H1 (cell line): ENCODE measurements around the gene FLOT1. TPM values are rescaled to one million over a fixed set of nuclear protein-coding genes. Genes with fewer than 3 reads are reported as not detected.

Experiments
- BACH1 ChIP-seq: IDR thresholded peaks from 2 replicates; pipeline ENCODE4 v1.6.1; 2012; ENCODE audit warnings: low read length, improper control_type of control experiment
- CEBPB ChIP-seq: IDR thresholded peaks from 2 replicates; pipeline ENCODE4 v1.6.1; 2012; ENCODE audit warnings: low read depth, low read length
- CREB1 ChIP-seq: IDR thresholded peaks from 2 replicates; pipeline ENCODE4 v1.6.1; 2012; ENCODE audit warnings: inconsistent platforms
- EGR1 ChIP-seq: IDR thresholded peaks from 2 replicates; pipeline ENCODE4 v1.6.1; 2011; ENCODE audit warnings: low read depth, low read length, borderline replicate concordance
- EZH2 ChIP-seq: fragments of 200-600 bp; sonication (generic); IDR thresholded peaks from 2 replicates; pipeline ENCODE4 v1.7.1; 2012; ENCODE audit warnings: low read depth, mild to moderate bottlenecking, moderate library complexity, low read length, inconsistent platforms; ENCODE audit not compliant: severe bottlenecking
- GABPA ChIP-seq: IDR thresholded peaks from 2 replicates; pipeline ENCODE4 v1.6.1; 2011; ENCODE audit warnings: mild to moderate bottlenecking, low read length, moderate library complexity, borderline replicate concordance; ENCODE audit not compliant: insufficient read depth
- HDAC2 ChIP-seq, 2 experiments: fragments of 300-600 bp in 1 of 2; sonication (generic) in 1 of 2; IDR thresholded peaks; 2 replicates each; pipeline ENCODE4 v1.6.1; 2011 to 2012; ENCODE audit warnings: low read depth in 2 of 2, low read length in 2 of 2, mild to moderate bottlenecking in 2 of 2, moderate library complexity in 2 of 2, borderline replicate concordance in 1 of 2, inconsistent platforms in 1 of 2
- KDM4A ChIP-seq: IDR thresholded peaks from one replicate; pipeline ENCODE4 v1.7.1; 2012; ENCODE audit warnings: low read depth, mild to moderate bottlenecking, moderate library complexity, low read length, inconsistent platforms; ENCODE audit not compliant: severe bottlenecking
- PHF8 ChIP-seq: fragments of 200-600 bp; sonication (generic); conservative IDR thresholded peaks from 2 replicates; pipeline ENCODE4 v1.7.1; 2012; ENCODE audit warnings: low read depth, mild to moderate bottlenecking, inconsistent platforms, low read length, moderate library complexity
- POLR2A ChIP-seq, 2 experiments: IDR thresholded peaks; 1 replicate in 1 of 2; 2 replicates in 1 of 2; pipeline ENCODE4 v1.6.1; 2011; ENCODE audit warnings: low read depth in 2 of 2, low read length in 2 of 2, mild to moderate bottlenecking in 2 of 2; ENCODE audit errors: control extremely low read depth in 1 of 2
- POLR2AphosphoS5 ChIP-seq: IDR thresholded peaks from 2 replicates; pipeline ENCODE4 v1.6.1; 2011; ENCODE audit warnings: low read depth, low read length
- POU5F1 ChIP-seq: IDR thresholded peaks from 2 replicates; pipeline ENCODE4 v1.6.1; 2011; ENCODE audit warnings: low read depth, mild to moderate bottlenecking, low read length, moderate library complexity
- RAD21 ChIP-seq, 2 experiments: IDR thresholded peaks in 1 of 2; conservative IDR thresholded peaks in 1 of 2; 2 replicates each; pipeline ENCODE4 v1.6.1; 2011; ENCODE audit warnings: low read depth in 2 of 2, low read length in 2 of 2, improper control_type of control experiment in 1 of 2, inconsistent platforms in 1 of 2, mild to moderate bottlenecking in 1 of 2, moderate library complexity in 1 of 2
- SIRT6 ChIP-seq: IDR thresholded peaks from one replicate; pipeline ENCODE4 v1.7.1; 2012; ENCODE audit warnings: low read length, inconsistent platforms
- SP2 ChIP-seq: IDR thresholded peaks from 2 replicates; pipeline ENCODE4 v1.6.1; 2012; ENCODE audit warnings: mild to moderate bottlenecking, low read length, inconsistent platforms
- TAF1 ChIP-seq: IDR thresholded peaks from 2 replicates; pipeline ENCODE4 v1.6.1; 2011; ENCODE audit warnings: mild to moderate bottlenecking, low read depth, low read length
- TEAD4 ChIP-seq: IDR thresholded peaks from 2 replicates; pipeline ENCODE4 v1.6.1; 2012; ENCODE audit warnings: low read depth, low read length, inconsistent platforms, mixed read lengths
- ZNF274 ChIP-seq: IDR thresholded peaks from 2 replicates; pipeline ENCODE4 v1.7.0; 2012; ENCODE audit warnings: low read length, borderline replicate concordance; ENCODE audit errors: extremely low read depth
- polyA plus RNA-seq, 7 experiments: library from polyadenylated mRNA; depleted of rRNA in 3 of 7; stranded (reverse) in 5 of 7; unstranded in 2 of 7; fragments of >200 nt in 5 of 7; fragments of 200-250 nt in 2 of 7; gene quantifications; 1 replicate in 5 of 7; 2 replicates in 1 of 7; 4 replicates in 1 of 7; pipeline versions ENCODE4 v1.2.1 to v1.2.3, GENCODE V29; 2011 to 2013; ENCODE audit warnings: missing spikeins in 2 of 7, mixed read lengths in 2 of 7
- total RNA-seq: library from RNA; stranded (reverse); fragmentation: NEBNext Ultra II Directional; extraction: Animal tissue kit (Norgen Biotek cat#: 25700); gene quantifications from 2 replicates; pipeline ENCODE4 v1.2.1, GENCODE V29; 2021
- TF ChIP-seq, protein P1 (sequence below): IDR thresholded peaks from 2 replicates; pipeline ENCODE4 v1.6.1; 2012; ENCODE audit warnings: inconsistent platforms

Gene FLOT1
- total and polyA plus RNA-seq, 2 of the 8 experiments (the other 6 are each of a cell fraction or from before 2014, with no cell fraction given) = 87.5 to 88.1 TPM

DNA sequence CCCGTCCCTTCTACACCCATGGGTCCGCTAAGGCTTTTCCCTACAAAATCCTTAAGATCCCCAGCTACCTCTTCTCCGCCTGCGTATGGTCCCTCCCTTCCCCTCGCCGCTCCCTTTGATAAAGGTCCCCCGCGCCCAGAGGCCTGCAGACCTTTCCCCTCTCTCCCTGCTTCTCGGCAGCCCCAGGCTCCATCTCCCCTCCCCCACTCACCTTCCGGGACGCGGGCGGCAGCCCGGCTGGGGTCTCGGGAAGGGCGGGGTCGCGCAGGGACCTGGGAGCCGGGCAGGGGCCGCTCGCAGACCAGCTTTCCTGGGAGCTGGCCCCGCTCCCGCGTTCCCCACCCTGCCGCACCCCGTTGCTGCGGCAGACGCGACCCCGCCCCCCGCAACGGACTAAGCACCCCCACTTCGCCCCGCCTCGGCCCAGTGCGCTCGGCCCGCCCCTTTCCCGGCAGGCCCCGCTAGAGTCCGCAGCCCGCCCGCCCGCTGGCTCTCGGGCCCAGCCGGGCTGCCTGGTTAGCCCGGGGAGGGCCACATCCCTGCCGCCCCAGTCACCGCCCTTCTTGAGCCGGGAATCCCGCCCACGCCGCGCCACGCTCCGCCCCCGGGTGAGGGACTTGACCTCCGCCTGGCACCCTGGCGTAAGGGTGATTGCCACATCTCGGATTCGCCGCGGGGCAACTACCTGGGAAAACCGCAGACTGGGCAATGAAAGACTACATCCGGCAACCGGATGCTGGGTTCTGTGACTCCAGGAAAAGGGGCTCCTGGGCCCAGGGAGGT is at the start of gene FLOT1 (continued):
- TF ChIP-seq PHF8 (peak; percentile 51), POLR2AphosphoS5 (peak; percentile 55), RAD21 (IDR thresholded peaks at IDR 0.05 in 1 of 2, conservative IDR thresholded peaks at IDR 0.05 in 1 of 2; ENCODE audit: low read depth in 2 of 2, low read length in 2 of 2) (peak; percentile 2 to 4; a peak in 2 of 4 replicates), POU5F1 (no peak), KDM4A (peak; percentile 59), CREB1 (0 out of 2 replicates have a peak, but pooled peaks have one; percentile 10), CEBPB (peak; percentile 97), SIRT6 (no peak), SP2 (no peak), TEAD4 (peak; percentile 20; the same call in 1 of the 2 replicates), HDAC2 (IDR thresholded peaks at IDR 0.05; ENCODE audit: borderline replicate concordance in 1 of 2, low read depth in 2 of 2, low read length in 2 of 2) (peak; percentile 21 to 91; a peak in 1 of 4 replicates), BACH1 (peak; percentile 11; the same call in 1 of the 2 replicates), TAF1 (peak; percentile 33; the same call in 1 of the 2 replicates), EGR1 (peak; percentile 91), POLR2A (IDR thresholded peaks at IDR 0.05; ENCODE audit: control extremely low read depth in 1 of 2, low read depth in 2 of 2, low read length in 2 of 2) (peak; percentile 24 to 47), EZH2 (no peak), ZNF274 (no peak), GABPA (0 out of 2 replicates have a peak, but pooled peaks have one; percentile 6)
- TF ChIP-seq, protein P1, sequence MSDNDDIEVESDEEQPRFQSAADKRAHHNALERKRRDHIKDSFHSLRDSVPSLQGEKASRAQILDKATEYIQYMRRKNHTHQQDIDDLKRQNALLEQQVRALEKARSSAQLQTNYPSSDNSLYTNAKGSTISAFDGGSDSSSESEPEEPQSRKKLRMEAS = peak; percentile 66
